ENCODE results near the gene CTSA.

GRCh38 chr20:45937765-45938164 lies 46.6 kb downstream of the CTSA start:
- TF ChIP-seq TCF12 (IDR thresholded peaks at IDR 0.05; ENCODE audit: low read depth) (no peak), TEAD4 (IDR thresholded peaks at IDR 0.05) (no peak), EP300 (IDR thresholded peaks at IDR 0.05; ENCODE audit: borderline replicate concordance) (no peak), MAX (IDR thresholded peaks at IDR 0.05) (no peak), TAF1 (IDR thresholded peaks at IDR 0.05; ENCODE audit: low read depth) (no peak), FOXM1 (IDR thresholded peaks at IDR 0.05; ENCODE audit: borderline replicate concordance, low read depth) (no peak), USF1 (IDR thresholded peaks at IDR 0.05) (no peak), REST (IDR thresholded peaks at IDR 0.05; ENCODE audit: low read depth) (no peak), RAD21 (IDR thresholded peaks at IDR 0.05; ENCODE audit: low read depth) (no peak), EGR1 (IDR thresholded peaks at IDR 0.05) (no peak), CEBPB (IDR thresholded peaks at IDR 0.05) (no peak), CREB1 (IDR thresholded peaks at IDR 0.05; ENCODE audit: low read depth) (no peak)

Data from Ishikawa (cell line).